LNCaP clone FGC (cell line): ENCODE data around the gene B3GNT4.

Source experiments
- DNase-seq: peaks from one replicate; pipeline ENCODE4 v3.0.0-alpha.2; 2011; ENCODE audit warnings: low read depth
- H3K4me3 ChIP-seq: 2 replicates; pipeline ENCODE4 v1.5.1; 2011; ENCODE audit warnings: mild to moderate bottlenecking, low read depth, low read length, control low read depth
- CTCF ChIP-seq: IDR thresholded peaks from 2 replicates; pipeline ENCODE4 v1.5.1; 2012; ENCODE audit warnings: mild to moderate bottlenecking; ENCODE audit not compliant: control insufficient read depth, insufficient read depth; ENCODE audit errors: extremely low read depth

Gene B3GNT4

GRCh38 chr12:122162976-122163375 lies 40.5 kb upstream of the B3GNT4 start:
- TF ChIP-seq CTCF = no peak
- H3K4me3 ChIP-seq = no peak overlapping the region
- DNase-seq = no peak

- TF ChIP-seq CTCF = no peak
- DNase-seq = no peak
- no peak overlapping the region for H3K4me3 ChIP-seq
These were observed 36.8 kb upstream of the B3GNT4 start for GRCh38 chr12:122166422-122167349.

- no peak overlapping the region for H3K4me3 ChIP-seq
- no peak for TF ChIP-seq CTCF
- no peak for DNase-seq
These were observed 36.1 kb upstream of the B3GNT4 start for GRCh38 chr12:122167356-122167925.

GRCh38 chr12:122168492-122168891 lies 35.0 kb upstream of the B3GNT4 start:
- DNase-seq = no peak
- H3K4me3 ChIP-seq = no peak overlapping the region
- no peak for TF ChIP-seq CTCF

GRCh38 chr12:122171399-122171798 lies 32.1 kb upstream of the B3GNT4 start:
- H3K4me3 ChIP-seq = no peak overlapping the region
- no peak for DNase-seq
- TF ChIP-seq CTCF = no peak

GRCh38 chr12:122172262-122172939 lies 31.1 kb upstream of the B3GNT4 start:
- no peak for TF ChIP-seq CTCF
- no peak overlapping the region for H3K4me3 ChIP-seq
- DNase-seq = no peak
